ENCODE results near the gene GALNT9.

GALNT9 gene

DNA sequence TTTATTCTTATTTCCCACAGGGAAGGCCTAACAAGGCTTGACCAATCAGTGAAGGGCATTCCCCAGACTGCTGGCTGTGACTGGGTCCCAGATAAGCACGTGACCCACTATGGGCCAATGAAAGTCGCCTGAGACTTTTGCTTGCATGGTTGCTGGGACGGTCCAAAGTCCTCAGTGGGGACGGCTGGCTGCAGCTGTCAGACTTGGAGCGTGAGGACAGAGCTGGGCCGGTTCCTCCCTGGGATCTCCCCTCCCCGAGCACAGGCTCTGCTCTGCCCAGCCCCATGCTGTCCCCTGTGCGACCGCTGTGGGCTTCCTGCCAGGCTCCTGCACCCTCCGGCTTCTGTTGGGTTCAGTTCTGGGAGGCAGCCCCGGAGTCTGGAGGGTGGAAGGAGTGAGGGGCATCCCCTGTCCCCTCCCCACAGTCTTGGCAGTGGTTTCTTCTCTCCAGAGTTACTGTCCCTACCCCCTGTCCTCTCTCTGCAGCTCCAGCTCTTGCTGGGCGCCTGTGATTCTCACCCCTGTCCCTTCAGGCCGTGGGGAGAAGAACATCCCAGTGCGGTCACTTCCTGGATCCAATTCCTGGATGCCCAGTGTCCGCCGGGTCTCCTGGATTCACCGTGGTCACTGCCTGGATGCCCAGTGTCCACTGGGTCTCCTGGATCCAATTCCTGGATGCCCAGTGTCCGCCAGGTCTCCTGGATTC lies 50.1 kb downstream of the GALNT9 start:
- Mint-ChIP-seq H3K27me3 (peaks cover 20 to 68% of the 10 kb centered on the region in 2 donors), H3K4me3 (no peak overlapping the region)

DNA sequence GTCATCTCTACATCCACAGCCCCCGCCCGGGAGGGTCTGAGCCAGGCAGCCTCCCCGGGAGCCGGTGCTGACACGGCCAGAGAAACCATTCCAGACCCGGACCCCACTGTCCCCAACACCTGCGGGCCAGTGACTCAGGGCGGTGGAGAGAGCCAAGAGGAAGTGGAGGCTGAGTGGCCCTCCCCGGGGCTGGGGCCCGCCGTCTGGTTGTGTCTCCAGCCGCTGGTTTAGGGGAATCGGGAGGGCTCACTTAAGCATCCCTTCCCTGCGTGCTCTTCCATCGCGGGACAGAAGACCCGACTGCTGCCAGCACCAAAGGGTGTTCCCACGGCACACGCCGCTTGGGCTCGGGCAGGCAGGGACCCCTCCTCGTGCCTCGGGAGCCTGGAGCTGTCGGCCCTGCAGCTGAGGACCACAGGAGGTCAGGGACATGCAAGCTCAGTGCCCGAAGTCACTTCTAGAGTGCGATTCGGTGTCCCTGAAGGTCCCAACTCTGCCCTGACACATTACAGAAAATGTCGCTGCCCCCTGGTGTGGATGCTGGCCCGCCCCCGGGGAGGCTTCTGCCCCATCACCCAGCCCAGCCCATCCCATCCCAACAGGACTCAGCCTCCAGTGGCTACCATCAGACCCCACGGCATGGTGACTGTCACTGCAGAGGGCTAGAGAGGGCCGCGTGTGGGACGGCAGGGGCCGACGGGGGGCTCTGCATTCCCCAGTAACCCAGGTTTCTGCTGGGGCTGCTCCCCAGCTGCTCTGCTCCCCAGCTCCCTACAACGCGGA lies 50.8 kb downstream of the GALNT9 start:
- H3K27ac Mint-ChIP-seq = no peak overlapping the region
- no peaks in the 10 kb centered on the region for H3K36me3 Mint-ChIP-seq (ENCODE audit: insufficient read depth)
- DNase-seq (no peak), ATAC-seq (replicated peaks) (no peak)
- H3K27me3 Mint-ChIP-seq = peaks cover 20 to 62% of the 10 kb centered on the region in 2 donors
- no peaks in the 10 kb centered on the region for H3K9me3 Mint-ChIP-seq
- H3K4me3 Mint-ChIP-seq = no peak overlapping the region
- peaks cover 0 to 3% of the 10 kb centered on the region in 2 donors for H3K4me1 Mint-ChIP-seq (ENCODE audit: low read depth in 2 of 2)

More for the DNA sequence above, 50.1 kb downstream of the GALNT9 start:
- DNase-seq (no peak), ATAC-seq (replicated peaks) (no peak)
- Mint-ChIP-seq H3K36me3 (ENCODE audit: insufficient read depth) (no peaks in the 10 kb centered on the region), H3K27ac (no peak overlapping the region), H3K4me1 (ENCODE audit: low read depth in 2 of 2) (peaks cover 0 to 3% of the 10 kb centered on the region in 2 donors), H3K9me3 (no peaks in the 10 kb centered on the region)

DNA sequence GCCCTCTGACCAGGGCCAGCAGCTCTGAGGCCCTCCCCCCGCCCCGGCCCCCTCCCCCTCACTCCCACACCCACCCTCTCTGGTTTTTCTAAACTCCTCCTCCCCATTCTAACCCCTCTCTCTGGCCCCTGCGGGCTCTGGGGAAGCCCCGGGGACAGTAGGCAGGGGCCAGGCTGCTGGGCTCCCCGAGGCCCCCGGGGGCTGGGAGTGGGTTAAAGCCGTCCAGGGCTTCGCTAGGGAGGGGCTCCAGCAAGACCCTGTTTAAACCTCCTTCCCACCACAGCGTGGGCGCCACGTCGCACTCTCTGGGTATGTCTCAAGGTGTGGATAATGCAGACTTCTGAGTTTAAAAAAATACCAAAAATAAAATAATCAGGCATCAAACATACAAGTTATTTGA lies 51.4 kb downstream of the GALNT9 start:
- no peak overlapping the region for H3K4me3 Mint-ChIP-seq
- no peak for ATAC-seq (replicated peaks)
- peaks cover 20 to 60% of the 10 kb centered on the region in 2 donors for H3K27me3 Mint-ChIP-seq
- no peaks in the 10 kb centered on the region for H3K9me3 Mint-ChIP-seq
- H3K27ac Mint-ChIP-seq = no peak overlapping the region
- no peaks in the 10 kb centered on the region for H3K4me1 Mint-ChIP-seq (ENCODE audit: low read depth in 2 of 2)
- DNase-seq = no peak
- no peaks in the 10 kb centered on the region for H3K36me3 Mint-ChIP-seq (ENCODE audit: insufficient read depth)

DNA sequence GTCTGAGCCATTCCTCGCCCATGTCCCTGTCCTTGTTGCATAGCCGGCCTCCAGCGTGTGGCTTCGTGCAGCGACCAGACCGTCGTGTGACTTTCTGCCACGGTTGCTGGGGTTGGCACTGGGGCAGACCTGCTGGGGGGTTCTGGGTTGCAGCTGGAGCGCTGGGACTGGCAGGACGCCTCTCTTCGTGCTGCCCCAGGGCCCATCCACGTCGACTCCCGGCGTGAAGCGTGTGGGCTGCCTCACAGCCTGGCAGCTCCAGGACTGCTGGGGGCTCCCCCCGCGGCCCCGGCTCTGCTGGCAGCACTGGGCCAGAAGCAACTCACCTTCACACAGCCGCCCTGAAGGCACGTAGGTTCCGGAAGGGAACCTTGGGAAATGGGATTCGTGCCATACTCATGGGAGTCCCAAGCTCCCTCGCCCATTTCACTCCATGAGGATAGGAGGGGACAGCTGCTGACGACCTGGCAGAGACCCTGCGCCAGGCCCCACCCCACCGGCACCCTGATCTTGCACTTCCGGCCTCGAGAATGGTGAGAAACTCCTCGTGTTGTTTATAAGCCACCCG lies 51.9 kb downstream of the GALNT9 start:
- H3K9me3 Mint-ChIP-seq = no peaks in the 10 kb centered on the region
- no peak for DNase-seq
- no peaks in the 10 kb centered on the region for H3K36me3 Mint-ChIP-seq (ENCODE audit: insufficient read depth)
- H3K27ac Mint-ChIP-seq = no peak overlapping the region
- H3K4me1 Mint-ChIP-seq (ENCODE audit: low read depth in 2 of 2) = no peaks in the 10 kb centered on the region
- H3K4me3 Mint-ChIP-seq = no peak overlapping the region
- peaks cover 20 to 62% of the 10 kb centered on the region in 2 donors for H3K27me3 Mint-ChIP-seq
- no peak for ATAC-seq (replicated peaks)

DNA sequence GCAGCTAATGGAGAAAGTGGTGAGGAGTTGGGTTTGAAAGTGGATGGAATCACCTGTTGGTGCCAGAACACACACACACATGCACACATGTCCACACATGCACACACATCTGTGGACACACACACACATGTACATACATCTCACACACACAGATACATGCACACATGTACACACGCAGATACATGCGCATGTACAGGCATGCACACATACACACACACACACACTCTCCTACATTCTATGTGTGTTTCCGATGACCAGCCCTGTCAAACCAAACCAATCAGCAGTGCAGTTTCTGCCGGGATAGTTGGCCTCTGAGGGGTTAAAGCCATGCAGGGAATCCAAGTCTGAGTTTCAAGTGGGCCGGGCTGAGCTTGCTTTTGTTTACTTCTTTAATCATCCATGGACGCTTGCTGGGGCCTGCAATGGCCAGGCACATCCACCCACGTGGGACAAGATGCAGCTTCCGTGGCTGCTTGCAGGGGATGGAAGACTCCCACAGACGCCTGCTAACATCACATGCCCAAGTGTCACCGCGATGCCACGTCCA lies 52.5 kb downstream of the GALNT9 start:
- Mint-ChIP-seq H3K4me1 (ENCODE audit: low read depth in 2 of 2) (no peaks in the 10 kb centered on the region), H3K36me3 (ENCODE audit: insufficient read depth) (no peaks in the 10 kb centered on the region), H3K27me3 (peaks cover 20 to 63% of the 10 kb centered on the region in 2 donors), H3K9me3 (no peaks in the 10 kb centered on the region), H3K27ac (no peak overlapping the region), H3K4me3 (no peak overlapping the region)
- DNase-seq (no peak), ATAC-seq (replicated peaks) (no peak)

DNA sequence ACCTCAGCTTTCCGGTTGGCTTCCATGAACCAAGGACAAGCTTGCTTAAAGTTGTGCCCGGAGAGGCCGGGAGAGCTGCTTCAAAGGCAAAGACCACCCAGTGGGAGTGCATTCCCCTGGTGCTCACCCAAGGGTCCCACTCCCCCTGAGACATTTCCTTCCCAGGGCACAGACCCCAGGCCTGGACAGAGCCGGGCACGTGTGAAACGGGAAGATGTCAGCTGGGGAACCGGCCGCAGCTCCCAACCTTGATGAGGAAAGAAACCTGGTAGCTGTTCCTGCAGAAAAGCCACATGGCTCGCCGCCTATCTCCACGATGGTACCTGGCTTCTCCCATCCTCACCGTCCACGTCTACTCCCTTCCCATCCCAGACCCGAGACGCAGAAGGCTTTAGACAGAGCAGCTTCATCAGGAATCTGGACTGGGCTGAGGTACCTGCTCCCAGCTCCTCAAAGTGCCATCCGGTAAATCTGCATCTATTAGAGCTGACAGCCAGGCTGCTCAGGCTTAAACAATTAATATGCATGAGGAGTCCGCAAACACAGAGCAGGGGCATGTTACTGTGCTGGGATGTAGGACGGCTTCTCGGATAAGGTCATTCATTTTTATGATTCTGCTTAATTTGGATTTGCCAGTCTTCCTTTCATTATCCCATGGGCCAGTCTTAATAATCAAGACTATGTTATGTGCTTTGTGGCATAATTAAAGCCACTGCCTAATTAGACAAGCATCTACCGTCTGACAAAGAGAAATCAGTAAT lies 53.1 kb downstream of the GALNT9 start:
- DNase-seq (no peak), ATAC-seq (replicated peaks) (no peak)
- no peak overlapping the region for H3K4me3 Mint-ChIP-seq
- no peaks in the 10 kb centered on the region for H3K9me3 Mint-ChIP-seq
- no peaks in the 10 kb centered on the region for H3K36me3 Mint-ChIP-seq (ENCODE audit: insufficient read depth)
- H3K27ac Mint-ChIP-seq = no peak overlapping the region
- peaks cover 20 to 63% of the 10 kb centered on the region in 2 donors for H3K27me3 Mint-ChIP-seq
- H3K4me1 Mint-ChIP-seq (ENCODE audit: low read depth in 2 of 2) = no peaks in the 10 kb centered on the region

DNA sequence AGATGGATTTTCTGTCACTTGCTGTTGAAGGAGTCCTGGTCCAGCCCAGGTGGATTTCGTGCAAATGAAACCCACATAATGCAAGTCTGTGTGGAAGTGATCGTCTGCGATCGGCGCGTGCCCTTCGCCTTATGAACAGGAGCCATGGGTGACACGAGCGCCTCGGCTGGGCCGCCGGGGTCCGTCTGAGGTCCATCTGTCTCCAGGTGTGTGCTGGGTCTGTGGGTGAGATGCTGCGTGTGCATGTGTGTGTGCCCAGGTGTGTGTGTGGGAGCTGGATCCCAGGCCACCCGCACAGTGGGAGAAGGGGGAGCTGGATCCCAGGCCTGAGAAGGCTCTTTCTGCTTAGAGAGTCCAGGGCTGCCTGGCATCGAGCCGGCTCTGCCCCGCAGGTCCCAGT lies 53.8 kb downstream of the GALNT9 start:
- Mint-ChIP-seq H3K27ac (no peak overlapping the region), H3K36me3 (ENCODE audit: insufficient read depth) (no peaks in the 10 kb centered on the region), H3K27me3 (peaks cover 17 to 57% of the 10 kb centered on the region in 2 donors), H3K4me3 (no peak overlapping the region), H3K4me1 (ENCODE audit: low read depth in 2 of 2) (no peaks in the 10 kb centered on the region), H3K9me3 (no peaks in the 10 kb centered on the region)
- DNase-seq (no peak), ATAC-seq (replicated peaks) (no peak)

DNA sequence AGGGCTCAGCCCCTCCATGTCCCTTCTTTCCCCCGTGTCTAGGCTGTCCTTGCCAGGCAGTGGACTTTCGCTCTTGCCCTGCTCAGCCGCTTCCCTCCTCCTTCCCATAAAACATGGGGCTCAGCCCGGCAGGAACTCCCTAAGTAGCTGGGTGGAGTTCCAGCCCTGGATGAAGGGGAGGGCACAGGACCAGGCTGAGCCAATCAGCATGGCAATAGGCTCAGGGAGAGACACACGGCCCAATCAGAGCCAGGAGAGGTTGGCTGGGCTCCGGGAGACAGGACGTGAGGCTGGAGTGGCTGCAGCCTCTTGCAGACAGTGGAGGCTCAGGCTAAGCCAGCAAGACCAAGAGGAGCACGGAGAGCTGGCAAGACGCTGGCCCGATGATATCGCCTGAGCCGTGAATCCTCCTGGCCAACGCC lies 54.3 kb downstream of the GALNT9 start:
- H3K36me3 Mint-ChIP-seq (ENCODE audit: insufficient read depth) = no peaks in the 10 kb centered on the region
- peaks cover 12 to 52% of the 10 kb centered on the region in 2 donors for H3K27me3 Mint-ChIP-seq
- H3K9me3 Mint-ChIP-seq = no peaks in the 10 kb centered on the region
- H3K4me1 Mint-ChIP-seq (ENCODE audit: low read depth in 2 of 2) = no peaks in the 10 kb centered on the region
- H3K4me3 Mint-ChIP-seq = no peak overlapping the region
- no peak overlapping the region for H3K27ac Mint-ChIP-seq
- ATAC-seq (replicated peaks) (no peak), DNase-seq (no peak)

DNA sequence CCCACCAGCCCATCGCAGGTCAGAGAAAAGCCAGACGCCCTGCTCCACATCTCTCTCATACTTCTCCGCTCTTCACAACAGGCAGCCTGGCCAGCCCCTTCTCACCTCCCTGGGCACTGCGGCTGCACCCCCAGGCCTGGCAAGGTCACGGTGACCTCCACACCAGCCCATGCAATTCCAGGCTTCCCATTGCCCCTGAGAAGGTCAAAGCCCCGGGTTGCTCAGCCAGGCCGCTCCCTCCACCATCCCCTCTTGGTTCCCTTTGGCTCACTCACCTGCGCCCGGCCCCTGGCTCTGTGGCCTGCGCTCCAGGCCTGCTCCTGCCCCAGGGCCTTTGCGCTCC lies 55.4 kb downstream of the GALNT9 start:
- Mint-ChIP-seq H3K27me3 (peaks cover 10 to 43% of the 10 kb centered on the region in 2 donors), H3K9me3 (no peaks in the 10 kb centered on the region), H3K27ac (no peak overlapping the region), H3K4me1 (ENCODE audit: low read depth in 2 of 2) (no peaks in the 10 kb centered on the region), H3K36me3 (ENCODE audit: insufficient read depth) (no peaks in the 10 kb centered on the region), H3K4me3 (no peak overlapping the region)
- DNase-seq (no peak), ATAC-seq (replicated peaks) (no peak)

DNA sequence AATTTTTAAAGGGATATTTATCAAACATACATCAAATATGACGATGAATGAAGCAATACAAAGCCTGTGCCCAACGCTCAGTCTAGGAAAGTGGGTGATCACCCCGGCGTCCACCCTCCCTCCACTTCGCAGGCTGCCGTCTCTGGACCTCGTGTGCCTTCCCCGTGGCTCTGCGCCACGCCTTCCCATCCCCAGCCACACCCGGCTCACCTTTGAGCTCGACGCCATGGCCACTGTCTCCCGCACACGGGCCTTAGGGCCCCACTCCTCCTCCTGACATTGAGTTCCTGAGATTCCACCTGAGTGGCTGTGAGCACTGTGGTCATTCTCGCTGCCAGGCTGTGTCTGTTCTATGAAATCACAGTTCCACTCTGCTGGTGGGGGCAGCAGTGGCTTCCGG lies 56.7 kb downstream of the GALNT9 start:
- Mint-ChIP-seq H3K27ac (no peak overlapping the region), H3K4me1 (ENCODE audit: low read depth in 2 of 2) (no peaks in the 10 kb centered on the region), H3K27me3 (peaks cover 10 to 43% of the 10 kb centered on the region in 2 donors), H3K4me3 (no peak overlapping the region), H3K9me3 (no peaks in the 10 kb centered on the region), H3K36me3 (ENCODE audit: insufficient read depth) (no peaks in the 10 kb centered on the region)
- DNase-seq (no peak), ATAC-seq (replicated peaks) (no peak)

DNA sequence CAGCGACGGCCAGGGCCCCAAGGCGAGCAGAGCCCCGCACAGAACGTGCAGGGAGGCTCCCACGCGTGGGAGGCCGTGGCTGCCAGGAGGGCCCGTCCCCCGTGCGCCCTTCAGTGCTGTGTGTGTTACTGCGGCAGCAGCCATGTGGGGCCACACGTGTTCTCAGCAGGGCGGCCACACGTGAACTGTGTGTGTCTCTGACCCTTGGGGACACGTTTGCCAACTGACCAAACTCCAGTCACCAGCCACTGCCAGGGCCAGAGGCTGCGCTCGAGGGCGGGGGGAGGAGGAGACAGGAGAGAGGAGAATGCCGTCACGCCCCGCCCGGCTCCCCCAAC lies 57.7 kb downstream of the GALNT9 start:
- DNase-seq (no peak), ATAC-seq (replicated peaks) (no peak)
- Mint-ChIP-seq H3K9me3 (no peaks in the 10 kb centered on the region), H3K27me3 (peaks cover 5 to 35% of the 10 kb centered on the region in 2 donors), H3K4me1 (ENCODE audit: low read depth in 2 of 2) (no peaks in the 10 kb centered on the region), H3K27ac (no peak overlapping the region), H3K36me3 (ENCODE audit: insufficient read depth) (no peaks in the 10 kb centered on the region), H3K4me3 (no peak overlapping the region)

DNA sequence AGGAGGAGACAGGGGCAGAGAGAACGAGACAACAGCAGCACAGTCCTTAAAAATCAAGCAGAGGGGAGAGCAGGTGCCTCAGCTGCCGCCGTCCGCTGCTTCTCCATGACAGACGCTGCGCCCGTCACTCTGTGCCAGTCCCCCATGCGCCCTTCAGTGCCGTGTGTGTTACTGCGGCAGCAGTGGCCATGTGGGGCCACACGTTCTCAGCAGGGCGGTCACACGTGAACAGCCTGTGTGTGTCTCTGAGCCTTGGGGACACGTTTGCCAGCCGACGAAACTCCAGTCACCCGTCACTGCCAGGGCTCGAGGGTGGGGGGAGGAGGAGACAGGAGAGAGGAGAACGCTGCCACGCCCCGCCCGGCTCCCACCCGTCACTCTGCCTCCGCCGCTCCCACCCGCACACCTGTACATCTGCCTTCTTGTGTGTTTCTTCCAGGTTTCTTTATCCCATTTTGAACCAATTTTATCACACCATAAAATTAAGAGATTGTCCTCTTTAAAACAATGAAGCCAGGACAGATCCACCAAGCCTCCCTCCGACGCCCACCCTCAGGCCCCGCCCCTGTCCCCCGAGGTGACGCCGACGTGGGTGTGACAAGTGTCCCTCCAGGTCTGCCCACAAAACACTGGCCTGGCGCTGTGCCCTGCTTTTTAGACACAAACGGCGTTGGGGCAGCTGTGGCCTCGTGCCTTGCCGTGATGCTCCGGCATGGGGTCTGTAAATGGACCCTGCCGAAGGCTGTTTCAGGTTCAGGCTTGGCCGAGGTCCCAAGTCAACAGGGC lies 58.2 kb downstream of the GALNT9 start:
- H3K4me1 Mint-ChIP-seq (ENCODE audit: low read depth in 2 of 2) = no peaks in the 10 kb centered on the region
- peaks cover 5 to 29% of the 10 kb centered on the region in 2 donors for H3K27me3 Mint-ChIP-seq
- H3K9me3 Mint-ChIP-seq = no peaks in the 10 kb centered on the region
- no peaks in the 10 kb centered on the region for H3K36me3 Mint-ChIP-seq (ENCODE audit: insufficient read depth)
- no peak overlapping the region for H3K27ac Mint-ChIP-seq
- no peak for ATAC-seq (replicated peaks)
- H3K4me3 Mint-ChIP-seq = no peak overlapping the region
- no peak for DNase-seq

DNA sequence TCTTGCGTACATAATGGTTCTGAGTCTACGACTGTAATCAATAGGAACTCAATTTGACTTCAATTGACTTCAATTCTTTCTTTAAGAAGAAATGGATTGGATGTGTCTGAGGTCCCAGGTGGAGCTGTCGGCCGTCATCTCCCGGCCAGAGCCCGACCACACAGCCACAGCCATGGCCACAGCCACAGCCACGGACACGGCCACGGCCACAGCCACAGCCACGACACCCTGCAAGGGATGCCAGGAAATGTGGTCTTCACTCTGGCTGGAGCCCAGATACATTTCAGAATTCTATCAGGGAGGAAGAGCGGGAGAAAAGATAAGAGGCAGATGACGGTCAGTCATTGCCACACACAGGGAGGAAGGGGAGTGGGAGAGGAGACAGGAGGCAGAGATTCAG lies 58.9 kb downstream of the GALNT9 start:
- peaks cover 5 to 23% of the 10 kb centered on the region in 2 donors for H3K27me3 Mint-ChIP-seq

More for the DNA sequence above, 58.9 kb downstream of the GALNT9 start:
- DNase-seq = no peak
- no peaks in the 10 kb centered on the region for H3K4me1 Mint-ChIP-seq (ENCODE audit: low read depth in 2 of 2)
- H3K4me3 Mint-ChIP-seq = no peak overlapping the region
- H3K36me3 Mint-ChIP-seq (ENCODE audit: insufficient read depth) = no peaks in the 10 kb centered on the region
- H3K9me3 Mint-ChIP-seq = no peaks in the 10 kb centered on the region
- no peak overlapping the region for H3K27ac Mint-ChIP-seq
- ATAC-seq (replicated peaks) = no peak
